ENCODE measurements around the gene ANKS3.

- TF ChIP-seq CTCF (optimal IDR thresholded peaks at IDR 0.05 in 1 of 3, IDR thresholded peaks at IDR 0.05 in 1 of 3, conservative IDR thresholded peaks at IDR 0.05 in 1 of 3; ENCODE audit: extremely low read depth in 1 of 3, insufficient read depth in 2 of 3, low read length in 3 of 3) = no peak
- no peak for TF ChIP-seq EZH2 (IDR thresholded peaks at IDR 0.05; ENCODE audit: low read length)
Measured at GRCh38 chr16:4733211-4733742, 794 bp downstream of the ANKS3 start.

Measured in keratinocyte (primary cell).